SK-N-MC (cell line): Measurements from ENCODE around the gene KLF18.

Experiments used
- EZH2 ChIP-seq: fragments of 200-600 bp; sonication (generic); IDR thresholded peaks from one replicate; pipeline ENCODE4 v1.6.1; 2017; ENCODE audit warnings: antibody characterized with exemption
- FOXP2 ChIP-seq: optimal IDR thresholded peaks from 2 replicates; pipeline ENCODE3; 2011; ENCODE audit warnings: mild to moderate bottlenecking, moderate library complexity; ENCODE audit not compliant: insufficient read depth; ENCODE audit errors: extremely low read length, control extremely low read depth
- POLR2AphosphoS5 ChIP-seq: IDR thresholded peaks from 2 replicates; pipeline ENCODE4 v1.6.1; 2012; ENCODE audit warnings: mild to moderate bottlenecking, low read depth, low read length, borderline replicate concordance

GRCh38 chr1:44120398-44120949 is 21.0 kb downstream of the KLF18 start:
- TF ChIP-seq POLR2AphosphoS5 (no peak), EZH2 (no peak), FOXP2 (no peak)
